A673 (cell line): ENCODE measurements around the gene MTHFD1L. TPM values are rescaled to one million over a fixed set of nuclear protein-coding genes. Genes with fewer than 3 reads are reported as not detected.

ENCODE experiments used
- BruUV-seq: library from RNA; stranded (reverse); fragments of 400-500 nt; replicated peaks from 2 replicates; lab custom pipeline; 2021; lab: Mats Ljungman, UMichigan
- CTCF ChIA-PET: fragments of 300-600 bp; sonication (Branson Sonifier 250); formaldehyde crosslinking; loops from one replicate; lab custom pipeline; 2022; ENCODE audit warnings: antibody characterized with exemption; lab: Charles Lee
- POLR2A ChIA-PET: fragments of 300-600 bp; sonication (Branson Sonifier 250); formaldehyde crosslinking; loops from one replicate; lab custom pipeline; 2022; ENCODE audit warnings: antibody characterized with exemption; ENCODE audit not compliant: low non-redundant PET; lab: Charles Lee
- DNase-seq: peaks from one replicate; pipeline ENCODE4 v3.0.0-alpha.2; 2015; ENCODE audit warnings: low spot score
- H3K27ac ChIP-seq: fragments of 200-600 bp; sonication (generic); 2 replicates; pipeline ENCODE4 v1.5.1; 2016; ENCODE audit warnings: mixed run types, low read depth, mild to moderate bottlenecking, mixed read lengths, antibody characterized with exemption, low read length; ENCODE audit not compliant: poor library complexity, severe bottlenecking
- H3K27me3 ChIP-seq: fragments of 200-600 bp; sonication (generic); replicated peaks from 2 replicates; pipeline ENCODE4 v1.6.1; 2017; ENCODE audit warnings: mixed run types, low read depth, mild to moderate bottlenecking, mixed read lengths, antibody characterized with exemption, low read length; ENCODE audit not compliant: insufficient read depth, poor library complexity
- H3K36me3 ChIP-seq: fragments of 200-600 bp; sonication (generic); 2 replicates; pipeline ENCODE4 v1.6.1; 2016; ENCODE audit warnings: mixed run types, mild to moderate bottlenecking, mixed read lengths, antibody characterized with exemption, low read length; ENCODE audit not compliant: insufficient read depth, poor library complexity, severe bottlenecking
- H3K4me1 ChIP-seq: fragments of 200-600 bp; sonication (generic); 2 replicates; pipeline ENCODE4 v1.6.1; 2017; ENCODE audit warnings: mixed run types, mild to moderate bottlenecking, mixed read lengths, antibody characterized with exemption, low read length; ENCODE audit not compliant: insufficient read depth, poor library complexity, severe bottlenecking
- H3K4me3 ChIP-seq: fragments of 200-600 bp; sonication (generic); 2 replicates; pipeline ENCODE4 v1.5.1; 2016; ENCODE audit warnings: low read depth, mixed run types, mild to moderate bottlenecking, mixed read lengths, low read length; ENCODE audit not compliant: poor library complexity, severe bottlenecking
- H3K9me3 ChIP-seq: fragments of 200-600 bp; sonication (generic); 2 replicates; pipeline ENCODE4 v1.6.1; 2016; ENCODE audit warnings: mixed run types, low read depth, mild to moderate bottlenecking, mixed read lengths, antibody characterized with exemption, low read length; ENCODE audit not compliant: poor library complexity, severe bottlenecking
- EZH2 ChIP-seq: fragments of 200-600 bp; sonication (generic); IDR thresholded peaks from 2 replicates; pipeline ENCODE4 v1.6.1; 2017; ENCODE audit warnings: borderline replicate concordance, low read depth, mild to moderate bottlenecking, mixed read lengths, antibody characterized with exemption, low read length; ENCODE audit not compliant: poor library complexity, severe bottlenecking
- intact Hi-C: fragments of 100-400 bp; cut with micrococcal nuclease; formaldehyde crosslinking; loops from one replicate; pipeline ENCODE4 v1.10.0; 2022; ENCODE audit not compliant: unreplicated experiment
- total RNA-seq: library from RNA; stranded (reverse); gene quantifications from 2 replicates; pipeline ENCODE4 v1.2.3, GENCODE V29; 2021
- TF ChIP-seq, protein P1 (sequence below): fragments of 300-800, 200-600 bp; sonication (generic); conservative IDR thresholded peaks from 2 replicates; pipeline ENCODE4 v1.5.1; 2017; ENCODE audit warnings: low read depth, mild to moderate bottlenecking, antibody characterized with exemption, low read length, moderate library complexity, mixed read lengths

MTHFD1L gene
- total RNA-seq, 1 experiment from 2014 or later: 78.7 TPM

DNA sequence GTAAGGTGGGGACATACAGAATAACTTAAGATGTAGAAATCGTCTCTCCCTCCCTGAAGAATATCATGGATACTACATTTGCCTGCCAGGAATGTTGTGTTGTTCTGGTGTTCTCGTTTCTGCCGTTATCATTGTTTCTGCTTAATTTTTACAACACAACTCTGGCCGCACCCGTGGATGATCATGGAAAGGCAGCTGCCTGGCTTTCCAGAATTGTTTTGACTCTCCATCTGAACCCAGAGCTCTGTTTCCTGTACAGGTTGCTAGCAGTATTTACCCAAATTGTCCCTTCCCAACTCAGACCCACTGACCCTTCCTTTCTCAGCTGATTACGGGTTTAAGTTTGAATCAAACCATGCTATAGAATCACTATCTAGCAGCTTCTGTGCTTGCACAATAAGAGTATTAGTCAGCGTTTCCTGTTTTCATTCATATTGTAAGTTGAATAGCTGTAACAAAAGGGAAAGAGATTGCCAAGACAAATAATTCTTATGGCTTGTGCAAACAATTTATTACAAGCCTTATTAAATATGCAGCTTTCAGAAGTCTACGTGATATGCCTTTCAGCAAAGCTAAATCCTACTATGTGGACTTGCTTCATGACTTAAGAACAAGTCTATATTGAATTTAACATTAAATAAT, 139.0 kb downstream of the MTHFD1L start:
- H3K4me1 ChIP-seq: peaks cover 69% of the 10 kb centered on the region
- no peak for TF ChIP-seq EZH2
- TF ChIP-seq, protein P1, sequence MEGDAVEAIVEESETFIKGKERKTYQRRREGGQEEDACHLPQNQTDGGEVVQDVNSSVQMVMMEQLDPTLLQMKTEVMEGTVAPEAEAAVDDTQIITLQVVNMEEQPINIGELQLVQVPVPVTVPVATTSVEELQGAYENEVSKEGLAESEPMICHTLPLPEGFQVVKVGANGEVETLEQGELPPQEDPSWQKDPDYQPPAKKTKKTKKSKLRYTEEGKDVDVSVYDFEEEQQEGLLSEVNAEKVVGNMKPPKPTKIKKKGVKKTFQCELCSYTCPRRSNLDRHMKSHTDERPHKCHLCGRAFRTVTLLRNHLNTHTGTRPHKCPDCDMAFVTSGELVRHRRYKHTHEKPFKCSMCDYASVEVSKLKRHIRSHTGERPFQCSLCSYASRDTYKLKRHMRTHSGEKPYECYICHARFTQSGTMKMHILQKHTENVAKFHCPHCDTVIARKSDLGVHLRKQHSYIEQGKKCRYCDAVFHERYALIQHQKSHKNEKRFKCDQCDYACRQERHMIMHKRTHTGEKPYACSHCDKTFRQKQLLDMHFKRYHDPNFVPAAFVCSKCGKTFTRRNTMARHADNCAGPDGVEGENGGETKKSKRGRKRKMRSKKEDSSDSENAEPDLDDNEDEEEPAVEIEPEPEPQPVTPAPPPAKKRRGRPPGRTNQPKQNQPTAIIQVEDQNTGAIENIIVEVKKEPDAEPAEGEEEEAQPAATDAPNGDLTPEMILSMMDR: no peak
- H3K9me3 ChIP-seq: no peaks in the 10 kb centered on the region
- no peaks in the 10 kb centered on the region for H3K27me3 ChIP-seq
- peak overlapping the region; percentile 89 for H3K27ac ChIP-seq
- peak; percentile 93 for DNase-seq
- POLR2A ChIA-PET: no interaction called here
- intact Hi-C loops: loop anchor here (2.0 kb wide), 1 partner anchor 32 kb away; no protein-coding TSS in a partner anchor
- no TSS peak for BruUV-seq
- H3K36me3 ChIP-seq: no peaks in the 10 kb centered on the region
- CTCF ChIA-PET: interaction anchor here (0.6 to 1.7 kb wide), 4 partner anchors 10 to 320 kb away, joined by 3 to 11 read pairs (median 5); no protein-coding TSS in a partner anchor
- peak overlapping the region; percentile 16 for H3K4me3 ChIP-seq

DNA sequence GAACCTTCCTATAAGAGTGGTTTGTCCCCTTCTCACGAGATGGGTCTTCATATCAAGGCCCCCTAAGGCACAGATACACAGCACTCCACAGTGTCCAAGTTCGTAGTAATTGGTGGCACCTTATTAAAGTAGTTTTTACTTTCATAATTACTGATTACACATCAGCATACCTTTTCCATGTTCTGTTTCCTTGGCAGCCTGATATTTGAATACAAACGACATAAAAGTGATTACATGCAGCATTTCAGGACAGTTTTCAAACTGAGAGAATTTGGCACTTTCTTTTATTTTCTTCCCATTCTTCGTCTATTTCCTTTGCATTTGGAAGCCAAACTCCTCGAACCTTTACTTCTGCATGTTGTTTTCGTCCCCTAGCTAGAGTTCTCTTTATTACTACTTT, 139.7 kb downstream of the MTHFD1L start:
- Histone ChIP-seq H3K9me3 (no peaks in the 10 kb centered on the region), H3K4me3 (peak overlapping the region; percentile 16), H3K36me3 (no peaks in the 10 kb centered on the region), H3K27ac (peak overlapping the region; percentile 89), H3K4me1 (peaks cover 65% of the 10 kb centered on the region), H3K27me3 (no peaks in the 10 kb centered on the region)
- TF ChIP-seq, protein P1: no peak
- no peak for TF ChIP-seq EZH2
- no TSS peak for BruUV-seq
- no peak for DNase-seq
- ChIA-PET CTCF (interaction anchor here (1.0 to 1.7 kb wide), 2 partner anchors 9 to 11 kb away, joined by 3 to 11 read pairs; no protein-coding TSS in a partner anchor), POLR2A (no interaction called here)
- intact Hi-C loops: loop anchor here (2.0 kb wide), 1 partner anchor 32 kb away; no protein-coding TSS in a partner anchor

DNA sequence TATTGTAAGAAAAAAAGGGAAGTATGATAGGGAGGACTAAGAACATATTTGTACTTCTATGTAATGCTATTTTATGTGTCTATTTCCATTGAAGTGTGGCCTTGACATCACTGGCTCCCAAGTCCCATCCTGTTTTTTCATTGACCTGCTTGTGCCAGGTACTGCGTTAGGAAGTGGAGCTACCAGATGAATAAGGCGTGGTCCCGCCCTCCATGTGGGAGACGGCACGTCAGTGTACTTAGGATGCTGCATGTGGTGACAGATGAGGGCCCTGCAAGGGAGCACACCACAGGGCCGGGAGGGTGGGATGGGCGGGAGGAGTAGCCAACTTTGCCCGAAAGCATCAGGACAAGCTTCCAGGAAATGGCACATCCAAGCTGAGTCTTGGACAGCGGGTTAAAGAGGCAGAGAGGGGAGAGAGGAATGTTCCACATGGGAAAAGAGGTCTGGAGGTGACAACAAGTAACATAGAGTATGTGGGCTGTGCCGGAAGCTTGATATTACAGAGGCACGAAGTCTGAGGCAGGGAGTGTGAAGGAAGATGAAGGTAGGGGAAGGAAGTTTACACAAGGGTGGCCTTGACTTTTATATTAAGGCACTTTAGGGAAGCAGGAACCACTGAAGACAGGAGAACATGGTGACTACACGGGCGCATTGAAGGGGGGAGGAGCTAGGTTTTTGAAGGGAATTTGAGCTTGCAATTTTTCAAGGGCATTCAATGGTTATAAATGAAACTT, 140.6 kb downstream of the MTHFD1L start:
- no peak overlapping the region for H3K27ac ChIP-seq
- no peaks in the 10 kb centered on the region for H3K9me3 ChIP-seq
- no peaks in the 10 kb centered on the region for H3K36me3 ChIP-seq
- BruUV-seq: no TSS peak
- H3K27me3 ChIP-seq: no peaks in the 10 kb centered on the region
- intact Hi-C loops: loop anchor here (2.0 kb wide), 1 partner anchor 31 kb away; no protein-coding TSS in a partner anchor
- ChIA-PET CTCF (no interaction called here), POLR2A (no interaction called here)
- TF ChIP-seq EZH2: no peak
- TF ChIP-seq, protein P1: no peak
- H3K4me1 ChIP-seq: peaks cover 56% of the 10 kb centered on the region
- DNase-seq: no peak
- H3K4me3 ChIP-seq: no peak overlapping the region
